DMS153 treated with DMSO at 0.1 percent for 48 hours (cell line): ENCODE data around the gene TMEM247.

ENCODE experiments used
- DNase-seq: peaks from one replicate; lab custom pipeline; 2025; ENCODE audit not compliant: unreplicated experiment; lab: John Stamatoyannopoulos, UW

TMEM247 gene

DNA sequence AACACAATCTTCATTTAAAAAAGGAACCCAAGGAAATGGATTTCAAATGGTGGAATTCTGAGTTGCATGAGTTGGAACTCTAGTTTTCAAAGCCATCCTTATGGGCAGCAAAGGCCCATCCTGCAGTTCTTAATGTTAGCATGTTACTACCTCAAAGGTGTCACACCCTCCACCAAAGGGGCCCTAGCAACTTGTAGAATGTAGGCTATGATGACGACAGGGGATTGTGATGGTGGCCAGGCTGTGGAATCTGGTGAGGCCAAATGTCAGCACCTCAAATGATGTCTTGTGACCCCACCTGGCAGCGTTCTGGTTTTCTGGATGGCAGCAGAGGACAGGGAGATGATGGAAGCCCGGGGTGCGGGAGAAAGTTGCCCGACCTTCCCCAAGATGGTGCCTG lies at the start of gene TMEM247:
Gene TMEM247, plus strand, starts transcription at position 301 of the 400 bp plus-strand sequence.
- DNase-seq, result no peak

DNA sequence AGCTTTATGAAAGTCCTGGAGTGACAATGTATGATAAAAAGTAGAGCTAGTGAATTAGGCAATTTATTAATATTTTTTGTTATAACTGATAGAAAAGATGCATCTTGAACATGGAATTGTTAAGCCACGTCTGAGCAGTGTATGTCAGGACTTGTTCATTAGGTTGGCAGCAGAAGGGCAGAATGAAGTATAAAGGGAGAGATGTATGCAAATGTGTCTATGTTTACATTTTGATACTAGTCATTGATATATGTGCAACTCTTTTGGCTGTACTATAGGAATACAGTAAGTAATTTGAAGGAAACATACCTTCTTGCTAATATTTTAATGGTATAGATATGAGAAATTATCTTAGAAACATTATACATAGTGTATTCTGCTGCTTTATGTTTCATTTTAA lies 49.0 kb upstream of the TMEM247 start:
- DNase-seq, result no peak

DNA sequence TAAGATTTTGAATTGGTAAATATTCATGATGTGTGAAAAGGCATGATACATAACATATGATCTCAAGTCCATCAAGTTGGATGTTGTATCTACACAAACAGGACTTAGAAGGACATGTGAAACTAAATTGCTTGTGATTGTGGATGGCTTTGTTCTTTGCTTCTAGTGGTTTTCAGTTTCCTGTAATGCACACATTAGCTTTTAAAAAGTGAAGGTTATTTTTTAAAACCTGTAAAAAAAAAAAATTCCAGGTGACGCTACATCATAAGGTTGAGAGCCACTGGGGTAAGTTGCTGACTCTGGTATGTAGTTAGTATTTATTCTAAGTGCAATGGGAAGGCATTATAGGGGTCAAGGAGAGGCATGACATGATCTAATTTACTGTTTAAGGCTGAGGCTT lies 48.4 kb upstream of the TMEM247 start:
- DNase-seq, result no peak

GRCh38 chr2:46431481-46432235 lies 47.7 kb upstream of the TMEM247 start:
- DNase-seq, result no peak

- no peak for DNase-seq
These were observed 44.5 kb upstream of the TMEM247 start for GRCh38 chr2:46434851-46435273.

DNA sequence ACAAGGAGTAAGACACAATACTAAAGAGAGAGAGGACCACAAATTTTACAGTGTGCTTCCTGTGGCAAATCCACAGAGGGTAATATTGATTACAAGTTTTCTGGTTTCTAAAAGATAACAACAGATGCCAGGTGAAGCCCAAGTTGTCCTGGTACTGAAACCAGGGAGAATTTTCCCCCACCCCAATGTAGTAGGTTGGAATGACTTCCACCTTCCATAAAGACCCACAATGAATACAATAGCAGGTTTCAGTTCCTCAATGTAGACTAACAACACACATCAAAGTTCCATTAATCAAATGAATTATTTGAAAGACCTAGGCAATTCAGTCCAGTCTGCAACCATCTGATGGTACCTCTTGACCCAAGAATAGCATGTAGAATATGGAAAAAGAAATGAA lies 44.0 kb upstream of the TMEM247 start:
- no peak for DNase-seq

- DNase-seq, result no peak
These were observed 43.5 kb upstream of the TMEM247 start for GRCh38 chr2:46435796-46436360.

- DNase-seq, result no peak
These were observed 42.6 kb upstream of the TMEM247 start for GRCh38 chr2:46436800-46437199.

DNA sequence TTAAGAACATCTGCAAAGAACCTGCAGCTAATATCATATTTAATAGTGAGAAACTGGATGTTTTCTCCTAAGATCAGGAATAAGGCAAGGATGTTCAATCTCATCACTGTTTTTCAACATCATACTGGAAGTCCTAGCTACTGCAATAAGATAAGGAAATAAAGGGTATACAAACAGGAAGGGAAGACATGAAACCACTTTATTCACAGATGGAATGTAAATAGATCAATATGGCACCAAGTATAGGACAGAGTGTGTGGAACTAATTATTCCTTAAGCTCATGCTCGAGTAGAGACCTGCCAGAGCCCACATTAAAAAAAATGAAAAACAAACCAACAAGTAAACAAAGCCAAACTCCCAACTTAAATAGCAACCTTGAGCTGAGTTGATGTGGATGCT lies 41.3 kb upstream of the TMEM247 start:
- DNase-seq, result no peak

- no peak for DNase-seq
These were observed 40.6 kb upstream of the TMEM247 start for GRCh38 chr2:46438794-46439193.

DNA sequence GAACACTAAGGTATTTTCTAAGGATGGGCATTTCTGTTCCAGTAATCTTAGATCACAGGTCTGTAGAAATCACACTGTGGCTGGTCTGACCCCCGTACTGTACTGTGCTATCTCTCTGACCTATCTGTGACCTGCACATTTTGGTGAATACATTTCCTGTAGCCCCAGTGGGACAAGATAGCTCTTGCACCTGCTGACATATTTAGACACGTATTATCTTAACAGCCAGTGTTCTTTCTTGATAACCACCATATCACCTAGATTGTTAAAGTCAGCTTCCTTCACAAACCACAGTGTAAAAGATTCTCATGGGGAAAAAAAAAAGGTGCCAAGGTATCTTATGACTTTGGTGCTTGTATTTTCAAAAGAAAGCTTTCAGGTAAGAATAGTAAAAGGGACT lies 39.8 kb upstream of the TMEM247 start:
- no peak for DNase-seq

GRCh38 chr2:46441838-46442712 lies 37.3 kb upstream of the TMEM247 start:
- no peak for DNase-seq

GRCh38 chr2:46444732-46445131 lies 34.6 kb upstream of the TMEM247 start:
- DNase-seq, result no peak

- no peak for DNase-seq
These were observed 33.8 kb upstream of the TMEM247 start for GRCh38 chr2:46445556-46445955.

GRCh38 chr2:46446871-46447568 lies 32.3 kb upstream of the TMEM247 start:
- no peak for DNase-seq

DNA sequence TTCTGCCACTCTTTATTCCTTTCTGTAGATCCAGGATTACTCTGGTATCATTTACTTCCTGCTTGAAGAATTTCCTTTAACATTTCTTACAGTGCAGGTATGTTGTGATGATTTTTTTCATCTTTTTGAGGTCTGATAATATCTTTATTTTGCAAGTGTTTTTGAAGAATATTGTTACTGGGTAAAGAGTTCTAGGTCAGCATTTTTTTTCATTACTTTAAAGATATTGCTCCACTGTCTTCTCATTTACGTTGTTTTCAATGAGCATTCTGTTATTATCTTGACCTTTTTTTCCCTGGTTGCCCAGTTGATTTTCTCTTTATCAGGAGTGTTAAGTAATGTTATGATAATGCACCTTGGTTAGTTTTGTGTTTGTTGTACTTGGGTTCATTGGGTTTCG lies 31.7 kb upstream of the TMEM247 start:
- no peak for DNase-seq

DNA sequence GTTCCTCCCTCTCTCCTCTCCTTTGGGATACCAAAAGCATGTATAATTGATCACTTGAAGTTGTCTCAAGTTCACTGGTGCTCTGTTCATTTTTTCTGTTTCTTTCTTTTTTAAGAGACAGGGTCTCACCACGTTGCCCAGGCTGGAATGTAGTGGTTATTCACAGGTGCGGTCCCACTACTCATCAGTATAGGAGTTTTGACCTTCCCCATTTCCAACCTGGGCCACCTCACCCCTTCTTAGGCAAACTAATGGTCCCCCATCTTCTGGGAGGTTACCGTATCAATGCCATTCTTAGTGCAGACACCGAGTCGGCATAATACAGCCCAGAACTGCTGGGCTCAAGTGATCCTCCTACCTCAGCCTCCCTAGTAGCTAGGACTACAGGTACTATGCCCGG lies 31.3 kb upstream of the TMEM247 start:
- DNase-seq, result no peak

- no peak for DNase-seq
These were observed 30.7 kb upstream of the TMEM247 start for GRCh38 chr2:46448641-46449040.

DNA sequence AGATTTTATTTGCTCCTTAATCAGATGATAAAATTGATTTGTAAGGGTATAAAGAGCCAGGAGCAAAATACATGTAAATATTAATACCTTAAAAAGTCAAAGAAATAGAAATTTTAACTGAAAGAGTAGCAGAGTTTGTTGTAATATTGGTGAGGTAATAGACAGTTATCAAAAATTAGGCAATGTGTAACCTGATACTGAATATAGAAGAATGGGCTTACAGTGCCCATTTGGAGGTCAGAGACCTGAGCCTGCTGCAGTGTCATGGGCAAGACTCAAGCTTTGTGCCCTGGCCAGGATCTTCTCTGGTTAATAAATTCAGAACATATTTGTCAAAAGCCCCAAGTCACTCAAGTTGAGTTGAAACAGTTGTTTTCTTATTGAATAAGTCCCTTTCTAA lies 29.7 kb upstream of the TMEM247 start:
- no peak for DNase-seq

DNA sequence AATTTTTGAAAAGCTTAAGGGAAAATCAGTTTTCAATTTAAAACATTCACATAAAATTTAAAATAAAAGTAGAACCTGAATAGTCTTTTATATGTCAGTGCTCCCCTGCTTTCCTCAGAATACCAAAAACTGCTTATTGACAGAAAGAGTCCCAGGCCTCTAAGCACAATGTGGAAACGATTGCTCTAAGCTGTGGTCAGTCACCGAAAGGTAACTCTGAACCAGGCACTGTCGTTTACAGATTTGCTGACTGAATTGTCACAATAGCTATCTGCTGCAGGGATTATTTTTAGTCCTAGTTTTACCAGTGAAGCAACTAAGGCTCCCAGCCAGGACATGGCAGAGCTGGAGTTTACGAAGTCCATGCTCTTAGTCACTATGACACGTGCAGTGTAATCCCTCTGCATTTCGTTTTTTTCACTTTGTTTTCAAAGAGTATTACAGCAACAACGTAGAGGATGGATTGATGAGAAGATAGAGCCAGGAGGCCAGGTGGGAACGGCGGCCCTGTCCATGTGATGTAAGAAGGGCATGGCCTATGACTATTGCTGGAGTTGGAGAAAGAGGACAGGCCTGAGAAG lies 28.1 kb upstream of the TMEM247 start:
- DNase-seq, result no peak

DNA sequence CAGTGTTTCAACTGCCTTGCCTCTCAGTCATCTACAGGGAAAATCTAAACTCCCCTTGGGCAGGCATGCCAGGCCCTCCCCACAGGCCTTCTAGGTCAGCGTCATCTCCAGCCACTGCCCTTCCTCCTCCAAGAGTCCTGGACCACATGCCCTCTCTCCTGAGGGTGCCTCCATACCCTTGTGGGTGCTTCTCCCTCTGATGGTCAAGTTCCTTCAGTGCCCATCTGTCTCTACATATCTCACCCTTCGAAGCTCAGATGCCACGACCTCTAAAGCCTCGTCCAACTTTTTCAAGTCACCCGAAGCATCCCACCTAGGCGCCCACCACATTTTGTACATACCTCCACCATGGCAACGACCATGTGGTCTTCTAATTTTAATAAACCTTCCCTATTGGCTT lies 22.6 kb upstream of the TMEM247 start:
- no peak for DNase-seq
